Activated CD4-positive, CD25-positive, alpha-beta regulatory T cell treated with anti-CD3 and anti-CD28 coated beads, Interleukin-2, amount 50 U/mL, for 24 hours (primary cell): Measurements from ENCODE around the gene CHAF1A.

Experiments used
- ATAC-seq, 2 donors: fragments of 150-1000 bp; cut with Tn5 transposase; one replicate each; pipeline ENCODE4 v1.10.0; 2021; ENCODE audit warnings: mild to moderate bottlenecking in 1 of 2, moderate library complexity in 1 of 2

CHAF1A gene

DNA sequence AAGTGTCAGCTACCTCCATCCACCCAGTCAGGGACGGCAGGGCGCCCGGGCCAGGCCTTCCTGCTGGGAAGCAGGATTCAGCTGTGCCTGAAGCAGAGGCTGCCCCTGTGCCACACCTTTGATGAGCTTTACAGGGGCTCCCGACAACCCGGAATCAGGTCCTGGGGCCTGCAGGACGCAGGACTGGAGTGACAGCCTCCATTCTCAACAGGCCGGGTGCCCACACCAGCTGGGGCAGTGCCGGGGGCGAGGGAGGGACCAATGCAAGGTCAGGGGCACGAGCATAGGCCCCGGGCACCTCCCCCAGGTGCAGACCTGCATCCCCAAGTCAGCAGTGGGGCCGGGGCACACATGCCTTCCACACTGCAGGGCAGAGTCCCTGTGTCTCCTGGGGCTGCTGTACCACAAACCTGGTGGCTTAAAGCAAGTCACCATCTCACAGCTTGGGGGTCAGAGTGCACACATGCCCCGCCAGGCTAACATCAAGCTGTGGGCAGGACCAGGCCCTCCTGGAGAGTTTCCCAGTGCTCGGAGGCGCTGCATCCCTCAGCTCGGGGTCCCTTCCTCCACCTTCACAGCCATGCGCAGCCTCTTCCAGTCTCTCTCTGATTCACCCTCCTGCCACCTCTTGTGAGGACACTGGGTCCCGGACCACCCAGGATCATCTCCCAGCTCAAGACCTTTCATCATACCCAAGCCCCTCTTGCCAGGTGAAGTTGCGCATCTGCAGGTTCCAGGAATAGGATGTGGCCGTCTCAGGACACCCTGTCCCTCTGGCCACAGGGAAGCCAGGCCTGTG is 41.7 kb downstream of the CHAF1A start:
- ATAC-seq: no peak

DNA sequence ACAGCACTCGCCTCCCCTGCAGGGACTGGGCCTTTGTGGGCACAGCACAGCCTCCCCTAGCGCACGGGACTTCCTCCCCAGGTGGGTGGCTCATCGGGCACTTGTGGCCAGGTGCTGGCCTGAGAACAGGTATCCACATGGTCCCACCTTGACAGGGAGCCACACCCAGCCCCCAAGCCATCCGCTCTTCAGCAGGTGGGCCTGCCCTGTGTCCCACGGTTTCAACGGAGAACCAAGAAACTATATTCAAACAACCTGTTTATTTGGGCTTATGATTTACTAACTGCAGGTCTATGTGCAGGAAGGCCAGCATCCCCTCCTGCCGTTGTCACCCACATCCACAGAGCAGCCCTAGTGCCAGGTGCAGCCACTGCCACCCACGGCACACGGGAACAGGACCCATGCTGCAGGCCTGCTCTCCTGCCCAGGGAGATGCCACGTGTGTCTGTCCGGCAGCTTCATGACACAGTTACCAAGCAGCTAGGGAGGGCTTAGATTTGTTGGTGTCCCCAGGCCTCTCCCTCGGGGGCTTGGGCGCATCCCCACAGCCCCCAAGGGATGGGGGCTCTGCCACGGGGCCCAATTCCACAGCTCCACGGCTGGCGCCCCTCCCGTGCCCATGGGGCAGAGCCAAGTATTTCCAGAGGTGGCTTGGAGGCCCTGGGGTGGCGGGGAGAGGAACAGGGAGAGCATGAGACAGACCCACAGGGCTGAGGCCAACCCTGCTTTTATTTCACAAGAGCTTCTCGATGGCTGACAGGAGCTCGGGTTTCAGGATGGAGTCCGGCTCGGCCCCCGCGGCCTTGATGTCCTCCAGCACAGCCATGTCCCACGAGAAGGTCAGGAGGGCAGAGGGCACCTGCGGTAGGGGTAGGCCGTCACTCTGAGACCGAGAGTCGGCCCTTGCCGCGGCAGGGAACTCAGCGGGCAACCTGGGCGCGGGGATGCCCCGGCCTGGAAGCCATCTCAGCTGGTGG is 42.6 kb downstream of the CHAF1A start:
- ATAC-seq: peak in 1 of 2 donors; percentile 24

DNA sequence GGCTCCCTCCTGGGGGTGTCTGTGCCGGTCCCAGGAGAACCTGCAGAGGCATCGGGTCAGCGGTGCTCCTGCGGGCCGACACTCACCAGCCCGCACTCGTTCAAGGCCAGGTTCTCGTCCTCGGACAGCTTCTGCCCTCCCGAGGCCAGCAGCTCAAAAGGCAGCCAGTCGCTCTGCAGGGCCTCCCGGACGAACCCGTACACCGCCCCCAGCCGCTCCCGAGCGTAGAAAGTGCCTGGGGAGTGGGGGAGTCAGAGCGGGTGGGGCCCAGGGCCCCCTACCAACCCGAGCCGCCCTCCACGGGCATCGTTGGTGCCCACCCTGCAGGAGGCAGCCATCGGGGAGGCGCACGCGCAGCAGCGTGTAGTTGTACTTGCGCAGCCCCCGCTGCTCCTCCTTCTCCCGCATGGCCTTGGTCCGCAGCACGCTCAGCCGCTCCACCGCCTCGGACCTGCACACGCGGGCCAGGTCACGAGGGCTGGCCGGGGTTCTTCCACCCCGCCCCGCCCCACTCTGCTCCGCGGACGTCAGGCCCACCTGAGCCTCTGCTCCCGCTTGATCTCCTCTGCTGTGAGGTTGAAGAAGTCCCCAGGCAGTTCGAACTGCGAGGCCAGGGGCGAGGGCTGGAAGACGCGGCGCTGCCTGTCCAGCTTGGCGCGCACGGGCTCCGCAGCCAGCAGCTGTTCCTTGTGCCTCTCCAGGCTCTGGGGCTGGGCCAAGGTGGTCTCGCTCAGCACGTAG is 43.7 kb downstream of the CHAF1A start:
- no peak for ATAC-seq

DNA sequence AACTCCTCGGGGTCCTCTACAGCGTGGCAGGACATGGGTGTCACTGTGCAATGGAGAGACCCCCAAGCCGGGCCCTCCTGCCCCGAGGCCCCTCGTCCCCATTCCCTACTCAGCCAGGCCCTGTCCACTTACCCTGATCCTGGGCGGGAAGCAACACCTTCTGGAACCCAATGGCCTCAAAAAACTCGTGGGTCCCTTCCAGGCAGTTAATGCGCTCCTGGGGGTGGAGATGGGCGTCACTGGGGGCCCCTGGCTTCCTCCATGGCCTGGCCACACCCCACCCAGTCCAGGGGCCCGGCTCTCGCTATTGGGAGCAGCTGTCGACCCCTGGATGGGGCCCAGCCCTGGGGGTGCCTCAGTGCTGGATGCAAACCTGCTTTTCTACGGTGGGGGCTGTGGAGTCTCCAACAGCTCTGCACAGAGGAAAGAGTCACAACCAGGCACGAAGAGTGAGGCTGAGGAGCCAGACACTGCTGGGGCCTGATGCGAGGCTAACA is 44.3 kb downstream of the CHAF1A start:
- ATAC-seq: no peak

DNA sequence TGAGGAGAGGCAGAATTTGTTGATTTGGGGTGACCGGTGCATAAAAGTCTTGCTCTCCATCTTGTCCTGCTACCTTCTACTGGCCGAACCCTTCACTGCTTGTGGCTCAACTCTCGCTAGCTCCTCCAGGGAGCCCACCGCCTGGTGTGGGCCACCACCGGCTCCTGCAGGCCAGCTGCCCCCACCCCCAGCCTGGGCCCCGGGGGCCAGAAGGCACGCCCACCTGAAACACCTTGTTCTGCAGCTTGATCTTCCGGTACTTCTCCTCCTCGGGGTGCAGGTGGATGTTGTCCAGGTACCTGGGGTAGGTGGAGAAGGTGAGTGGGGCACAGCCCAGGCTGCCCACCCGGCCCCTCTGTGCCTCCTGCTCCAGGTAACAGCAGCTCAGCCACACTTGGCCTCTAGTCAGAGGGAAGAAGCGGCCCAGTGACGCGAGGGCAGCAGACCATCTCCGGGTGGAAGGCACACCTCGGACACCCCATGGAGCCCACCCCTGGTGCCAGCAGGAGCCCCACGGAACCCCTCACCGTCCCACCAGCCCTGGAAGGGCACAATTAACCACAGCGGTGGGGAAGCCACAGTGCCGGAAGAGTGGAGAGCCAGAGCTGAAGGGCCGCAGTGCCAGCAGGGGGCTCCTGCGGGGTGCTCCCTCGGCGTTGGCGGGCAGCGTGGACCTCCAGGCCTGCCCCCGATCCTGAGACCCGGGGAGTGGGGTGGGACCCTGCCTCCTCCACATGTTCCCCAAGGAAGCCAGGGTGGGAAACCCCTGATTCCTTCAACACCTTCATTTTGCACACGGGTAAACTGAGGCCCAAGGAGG is 45.1 kb downstream of the CHAF1A start:
- no peak for ATAC-seq

DNA sequence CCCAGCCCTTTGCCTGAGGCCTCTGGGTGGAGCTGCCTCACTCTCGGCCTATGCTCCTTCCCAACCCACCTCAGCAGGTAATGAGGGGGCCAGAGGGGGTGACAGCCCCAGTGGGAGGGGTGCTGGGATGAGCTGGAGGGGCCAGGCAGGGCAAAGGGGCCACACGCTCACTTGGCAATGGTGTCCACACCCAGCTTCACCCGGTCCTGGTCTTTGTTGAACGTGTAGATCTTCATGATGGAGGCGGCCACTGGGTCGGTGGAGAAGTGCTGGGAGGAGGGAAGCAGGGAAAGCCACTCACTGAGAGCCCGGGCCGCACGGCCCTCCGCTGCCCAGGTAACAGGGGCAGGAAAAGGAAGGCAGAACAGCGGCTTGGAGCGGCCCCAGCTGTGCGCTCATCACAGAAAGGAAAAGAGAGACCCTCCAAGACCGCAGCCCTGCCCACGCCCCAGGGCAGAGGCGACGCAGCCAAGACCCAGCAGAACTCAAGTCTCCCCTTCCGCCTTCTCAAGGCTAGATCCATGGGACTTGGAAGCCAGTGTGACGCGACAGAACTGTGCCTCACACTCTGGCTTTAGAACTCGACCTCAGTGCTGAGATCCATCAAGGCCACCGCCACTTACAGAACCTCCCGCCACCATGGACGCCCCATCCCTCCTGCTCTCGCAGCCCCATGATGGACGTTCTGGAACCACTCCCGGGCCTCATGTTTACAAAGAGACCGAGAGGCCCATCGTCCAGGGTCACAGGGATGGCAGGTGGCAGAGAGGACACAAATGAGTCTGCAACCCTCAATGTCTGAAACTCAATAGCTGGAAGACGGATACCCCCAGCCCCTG is 45.9 kb downstream of the CHAF1A start:
- no peak for ATAC-seq

DNA sequence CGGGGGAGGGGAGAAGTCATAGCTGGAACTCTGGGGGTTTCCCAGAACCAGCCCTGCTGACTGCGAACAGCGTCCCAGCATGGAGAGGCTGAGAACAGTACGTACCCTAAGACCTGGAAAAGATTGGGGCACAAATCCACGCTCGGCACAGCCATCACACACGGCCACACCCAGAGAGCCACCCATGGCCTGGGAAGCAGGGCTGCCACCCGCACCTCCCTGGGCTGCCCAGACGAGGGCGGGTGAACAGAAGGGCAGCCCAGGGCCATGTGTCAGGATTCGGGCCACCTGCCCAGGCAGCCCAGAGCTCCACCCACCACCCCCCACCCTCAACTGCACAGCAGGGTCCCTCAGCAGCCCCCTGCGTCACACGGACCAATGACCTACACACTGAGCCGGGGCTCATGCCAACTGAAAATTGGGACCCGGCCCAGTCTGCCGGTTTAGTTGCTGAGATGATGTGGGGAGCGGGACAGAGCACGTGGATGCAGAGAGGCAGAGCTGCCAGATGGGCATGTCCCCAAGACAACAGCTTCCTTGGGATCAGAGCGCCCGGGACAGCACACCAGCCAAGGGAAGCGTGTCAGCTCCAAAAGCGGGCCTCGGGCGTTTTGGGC is 46.7 kb downstream of the CHAF1A start:
- no peak for ATAC-seq

DNA sequence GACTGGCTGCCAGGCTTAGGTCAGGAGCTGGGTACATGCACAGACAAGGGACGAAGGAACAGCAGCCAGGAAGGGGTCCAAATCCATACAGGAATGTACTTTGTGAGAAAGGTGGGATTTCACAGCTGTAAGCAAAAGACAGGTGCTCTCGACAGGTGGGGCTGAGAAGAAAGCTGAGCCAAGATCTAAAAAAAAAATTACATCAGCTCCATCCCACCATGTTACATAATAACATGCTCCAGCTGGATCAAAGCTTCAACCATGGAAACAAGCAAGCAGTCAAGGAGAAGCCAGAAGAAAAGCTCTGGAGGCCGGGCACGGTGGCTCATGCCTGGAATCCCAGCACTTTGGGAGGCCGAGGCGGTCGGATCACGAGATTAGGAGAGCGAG is 47.2 kb downstream of the CHAF1A start:
- no peak for ATAC-seq

DNA sequence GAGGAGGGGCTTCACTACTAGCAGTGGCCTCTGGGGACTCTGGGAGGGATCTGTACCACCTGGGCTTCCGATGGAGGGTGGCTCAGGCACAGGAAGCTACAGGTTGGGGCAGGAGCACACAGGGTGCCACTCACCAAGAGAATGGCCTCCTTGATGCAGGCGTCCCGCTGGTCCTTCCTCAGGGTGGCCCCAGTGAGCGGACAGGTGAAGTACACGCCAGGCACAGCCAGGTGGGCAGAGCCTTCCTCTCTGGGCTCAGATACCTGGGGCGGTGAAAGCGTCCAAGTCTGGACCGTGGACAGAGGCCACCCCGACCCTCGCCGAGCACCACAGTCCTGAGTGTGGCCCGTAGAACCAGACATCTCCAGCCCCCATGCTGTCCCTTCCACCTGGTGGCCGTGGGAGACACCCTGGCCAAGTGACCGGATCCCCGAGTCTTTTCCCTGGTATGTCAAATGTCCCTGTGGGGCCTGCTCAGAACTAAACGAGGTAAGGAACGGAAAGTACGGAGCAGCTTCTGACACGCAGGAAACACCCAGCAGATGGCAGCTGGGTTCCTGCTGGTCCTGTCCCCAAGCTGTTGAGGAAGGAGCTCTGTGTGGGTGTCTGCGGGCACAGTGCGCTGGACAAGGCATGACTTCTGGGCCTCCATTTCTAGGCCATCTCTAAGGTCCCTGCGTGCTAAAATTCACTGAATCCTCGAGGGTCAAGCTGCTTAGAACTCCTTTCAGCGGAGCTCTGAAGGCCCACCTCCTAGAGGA is 50.0 kb downstream of the CHAF1A start:
- ATAC-seq: no peak

DNA sequence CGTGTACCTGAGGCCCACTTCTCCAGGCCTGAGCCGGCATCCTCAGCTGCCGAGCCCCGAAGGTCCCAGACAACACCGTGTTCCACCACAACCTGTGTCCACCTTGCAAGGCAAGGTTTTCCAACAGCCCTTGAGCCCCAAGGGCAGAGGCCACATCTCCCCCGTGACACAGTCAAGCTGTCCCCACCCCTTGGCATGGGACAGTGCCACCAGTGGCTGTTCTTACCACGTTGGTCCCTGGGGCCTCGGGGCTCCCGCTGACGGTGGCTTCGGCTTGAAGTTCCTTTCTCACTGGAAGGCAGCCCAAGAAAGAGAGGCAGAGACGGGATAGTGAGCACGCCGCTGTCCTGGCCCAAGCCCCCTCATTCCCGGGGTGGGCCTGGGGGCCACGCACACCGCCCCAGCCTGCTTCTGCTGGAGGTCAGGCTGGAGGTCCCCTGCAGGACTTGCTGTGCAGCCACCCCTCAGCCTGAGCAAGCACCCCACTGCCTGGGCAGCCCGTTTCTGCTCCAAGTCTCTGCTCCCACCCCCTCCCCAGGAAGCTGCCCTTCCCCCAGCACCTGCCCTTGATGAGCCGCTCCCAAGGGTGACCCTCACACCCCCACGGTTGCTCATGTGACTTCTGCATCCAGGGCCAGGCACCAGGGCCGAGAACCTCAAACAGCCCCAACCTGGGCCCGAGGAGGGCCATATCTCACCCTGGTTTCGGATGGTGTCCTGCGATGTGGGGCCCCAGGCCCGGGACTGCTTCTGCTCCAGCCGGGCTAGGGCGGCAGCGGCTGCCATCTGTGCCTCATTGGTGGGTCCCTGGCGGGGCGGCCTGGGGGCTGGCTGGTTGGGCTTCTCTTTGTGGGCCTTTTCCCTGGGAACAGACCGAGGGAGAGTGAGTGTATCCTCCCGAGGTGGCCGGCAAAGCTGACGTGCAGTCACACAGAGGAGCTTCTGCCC is 51.1 kb downstream of the CHAF1A start:
- ATAC-seq: no peak

DNA sequence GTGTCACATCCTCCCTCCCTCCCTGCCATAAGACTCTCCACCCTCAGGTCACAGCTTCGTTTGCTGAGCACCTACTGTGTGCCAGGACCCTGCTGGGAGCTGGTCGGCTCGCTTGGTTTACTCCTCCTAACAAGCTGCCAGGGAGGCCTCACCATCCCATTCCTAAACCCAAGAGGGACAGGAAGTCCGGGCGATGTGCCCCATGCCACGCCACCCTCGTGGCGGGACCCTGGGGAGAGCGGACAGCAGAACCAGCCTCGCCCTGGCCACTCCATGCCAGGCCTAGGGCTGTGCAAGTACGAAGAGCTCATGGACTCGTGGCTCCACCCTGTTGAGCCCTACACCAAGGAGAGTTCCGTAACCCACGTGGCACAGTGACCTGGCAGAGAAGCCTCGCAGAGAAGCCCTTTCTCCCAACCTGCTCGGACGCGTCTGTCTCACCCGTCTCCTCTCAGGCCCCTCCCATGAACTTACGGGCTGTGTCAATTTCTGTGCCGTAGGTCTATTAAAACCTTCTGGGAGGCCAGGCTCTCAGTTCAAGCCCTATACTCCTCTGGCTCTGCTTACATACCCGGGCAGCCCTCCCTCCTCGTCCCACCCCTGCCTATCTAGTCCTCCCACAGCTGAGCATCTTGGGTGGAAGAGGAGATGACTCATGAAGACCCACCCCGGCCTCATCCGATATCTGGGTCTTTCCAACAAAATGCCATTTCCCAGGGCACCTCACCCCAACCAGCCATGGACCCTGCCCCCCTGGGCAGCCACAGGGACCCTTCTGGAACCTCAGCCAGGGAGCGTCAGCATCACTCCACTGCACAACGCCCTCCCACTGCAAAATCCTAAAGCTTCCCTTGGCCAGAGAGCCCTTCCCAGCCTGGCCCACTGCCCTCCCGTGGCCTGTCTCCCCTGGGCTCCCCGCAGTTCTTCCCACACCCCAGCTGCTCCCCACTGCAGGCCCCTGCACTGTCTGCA is 52.6 kb downstream of the CHAF1A start:
- ATAC-seq: no peak

DNA sequence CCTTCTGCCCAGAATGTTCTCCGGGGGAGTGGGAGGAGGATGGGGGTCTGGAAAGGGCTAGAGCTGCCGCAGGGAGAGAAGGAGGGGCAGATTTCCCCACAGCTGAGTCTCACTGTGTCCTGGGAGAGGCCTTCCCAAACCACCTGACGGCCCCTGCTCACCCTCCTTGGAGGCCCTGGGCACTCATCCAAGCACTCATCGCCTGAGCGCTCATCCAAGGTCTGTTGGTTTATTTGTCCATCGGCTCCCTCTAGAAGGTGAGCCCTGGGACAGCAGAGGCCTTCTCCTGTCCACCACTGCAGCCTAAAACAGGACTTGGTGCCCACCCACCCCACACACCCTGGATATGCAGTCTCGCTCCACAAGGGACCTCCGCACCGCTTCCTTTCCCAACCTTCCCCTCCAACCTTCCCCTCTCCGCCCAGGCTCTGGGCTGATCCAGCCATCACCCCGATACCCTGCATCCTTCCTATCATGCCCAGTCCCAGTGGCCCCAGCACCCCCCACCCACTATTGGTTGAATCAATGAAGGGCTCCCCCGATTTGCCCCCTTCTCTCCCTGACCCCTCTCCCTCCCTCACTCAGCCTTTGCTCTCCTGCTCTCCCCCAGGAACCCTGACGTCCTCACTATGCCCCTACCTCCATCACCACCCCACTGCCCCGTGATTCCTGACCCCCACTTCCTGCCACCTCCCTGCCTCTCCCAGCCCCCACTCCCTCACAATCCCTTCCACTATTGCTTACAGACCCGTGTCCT is 53.5 kb downstream of the CHAF1A start:
- ATAC-seq: no peak

DNA sequence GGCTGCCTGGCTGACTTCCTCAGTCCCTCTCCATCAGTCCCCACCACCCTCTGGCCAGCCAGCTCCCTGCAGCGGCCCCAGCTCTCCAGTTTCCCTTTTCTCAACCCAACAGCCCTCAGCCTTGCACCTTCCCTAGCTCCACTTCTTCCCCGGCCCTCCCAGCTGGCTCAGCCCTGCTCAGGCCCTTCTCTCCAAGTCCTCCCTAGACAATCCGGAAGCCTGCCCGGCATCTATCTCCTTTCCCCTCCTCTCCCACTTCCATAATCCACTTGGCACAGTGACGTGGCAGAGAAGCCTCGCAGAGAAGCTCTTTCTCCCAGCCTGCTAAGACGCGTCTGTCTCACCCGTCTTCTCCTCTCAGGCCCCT is 54.0 kb downstream of the CHAF1A start:
- no peak for ATAC-seq

DNA sequence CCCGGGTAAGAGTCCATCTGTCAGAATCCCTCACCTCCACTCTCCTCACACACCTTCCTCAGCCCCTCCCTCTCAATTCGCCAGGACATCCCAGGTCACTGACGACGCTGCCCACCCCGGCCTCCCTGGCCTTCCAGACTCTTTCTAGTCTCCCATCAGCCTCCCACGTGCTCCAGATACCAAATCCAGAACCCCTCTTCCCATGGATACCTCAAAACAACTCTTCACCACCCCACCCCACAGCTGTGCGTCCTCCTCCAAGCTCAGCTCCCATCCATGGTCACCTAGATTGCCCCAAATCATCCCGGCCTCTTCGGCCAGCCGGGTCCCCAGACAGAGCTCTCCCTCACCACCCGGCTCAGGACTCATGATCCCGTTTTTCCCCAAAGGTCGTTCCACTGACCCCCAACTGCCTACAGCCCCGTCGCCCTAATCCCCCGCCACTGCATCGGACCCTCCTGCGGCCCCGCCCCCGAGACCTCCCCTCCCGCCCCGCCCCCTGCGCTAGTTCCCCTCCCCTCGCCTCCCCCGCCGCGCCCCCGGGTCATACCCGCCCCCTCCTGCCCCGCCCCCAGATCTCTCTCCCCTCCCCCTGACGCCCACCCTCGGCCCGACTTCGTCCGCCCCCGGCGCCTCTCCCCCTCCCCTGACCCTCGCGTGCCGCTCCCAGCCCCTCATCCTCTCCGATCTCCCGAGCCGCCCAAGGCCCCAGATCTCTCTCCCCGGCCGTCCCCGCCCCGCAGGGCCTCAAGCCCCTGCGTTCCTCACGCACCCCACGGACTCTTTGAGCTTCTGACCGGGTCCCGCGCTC is 54.6 kb downstream of the CHAF1A start:
- ATAC-seq: peak; percentile 8 to 15

DNA sequence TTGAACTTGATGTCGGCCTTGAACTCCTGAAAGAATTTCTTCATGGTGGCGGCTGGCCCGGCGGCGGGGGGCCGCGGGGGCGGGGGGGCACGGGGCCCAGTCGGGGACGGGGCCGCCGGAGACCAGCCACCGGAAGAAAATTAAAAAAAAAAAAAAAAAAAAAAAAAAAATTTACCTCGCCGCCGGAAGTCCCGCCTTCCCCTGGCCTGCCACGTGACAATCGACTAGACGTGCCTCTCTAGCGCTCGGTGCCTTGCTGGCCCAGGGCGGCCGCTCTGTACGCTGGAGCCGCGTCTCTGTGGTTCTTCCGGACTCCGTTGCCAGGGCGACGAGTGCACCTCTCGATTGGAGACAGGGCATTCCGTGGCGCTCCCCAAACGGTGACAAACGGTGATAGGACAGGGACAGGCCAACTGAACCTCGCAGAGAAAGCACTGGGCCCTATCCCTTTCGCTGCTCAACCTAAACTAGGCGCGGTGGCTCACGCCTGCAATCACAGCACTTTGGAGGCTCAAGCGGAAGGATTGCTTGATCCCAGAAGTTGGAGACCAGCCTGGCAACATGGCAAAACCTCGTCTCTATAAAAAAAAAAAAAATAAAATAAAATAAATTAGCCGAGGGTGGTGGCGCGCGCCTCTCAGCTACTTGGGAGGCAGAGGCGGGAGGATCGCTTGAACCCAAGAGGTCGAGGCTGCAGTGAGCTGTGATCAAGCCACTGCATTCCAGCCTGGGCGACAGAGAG is 55.4 kb downstream of the CHAF1A start, which contains the start of gene UBXN6:
TSS of gene UBXN6 (minus strand) at position 141 of the 742 bp plus-strand sequence. CDS start at position 44, 97 bp downstream.
- ATAC-seq: peak; percentile 99
